Mammary epithelial cell (primary cell): ENCODE measurements around the gene CCDC126.

Experiments used
- EZH2 ChIP-seq: IDR thresholded peaks from 2 replicates; pipeline ENCODE4 v1.6.1; 2012; ENCODE audit warnings: low read length, inconsistent platforms, borderline replicate concordance
- TF ChIP-seq, protein P1 (sequence below), 2 donors: IDR thresholded peaks in 1 of 2; conservative IDR thresholded peaks in 1 of 2; 2 replicates each; pipeline ENCODE4 v1.5.1; 2011 to 2012; ENCODE audit warnings: inconsistent platforms in 2 of 2, low read length in 2 of 2, mild to moderate bottlenecking in 2 of 2, control low read depth in 1 of 2, low read depth in 1 of 2; ENCODE audit not compliant: insufficient read depth in 1 of 2; ENCODE audit errors: extremely low read depth in 1 of 2

GRCh38 chr7:23653942-23654341 lies 56.8 kb downstream of the CCDC126 start:
- TF ChIP-seq, protein P1, sequence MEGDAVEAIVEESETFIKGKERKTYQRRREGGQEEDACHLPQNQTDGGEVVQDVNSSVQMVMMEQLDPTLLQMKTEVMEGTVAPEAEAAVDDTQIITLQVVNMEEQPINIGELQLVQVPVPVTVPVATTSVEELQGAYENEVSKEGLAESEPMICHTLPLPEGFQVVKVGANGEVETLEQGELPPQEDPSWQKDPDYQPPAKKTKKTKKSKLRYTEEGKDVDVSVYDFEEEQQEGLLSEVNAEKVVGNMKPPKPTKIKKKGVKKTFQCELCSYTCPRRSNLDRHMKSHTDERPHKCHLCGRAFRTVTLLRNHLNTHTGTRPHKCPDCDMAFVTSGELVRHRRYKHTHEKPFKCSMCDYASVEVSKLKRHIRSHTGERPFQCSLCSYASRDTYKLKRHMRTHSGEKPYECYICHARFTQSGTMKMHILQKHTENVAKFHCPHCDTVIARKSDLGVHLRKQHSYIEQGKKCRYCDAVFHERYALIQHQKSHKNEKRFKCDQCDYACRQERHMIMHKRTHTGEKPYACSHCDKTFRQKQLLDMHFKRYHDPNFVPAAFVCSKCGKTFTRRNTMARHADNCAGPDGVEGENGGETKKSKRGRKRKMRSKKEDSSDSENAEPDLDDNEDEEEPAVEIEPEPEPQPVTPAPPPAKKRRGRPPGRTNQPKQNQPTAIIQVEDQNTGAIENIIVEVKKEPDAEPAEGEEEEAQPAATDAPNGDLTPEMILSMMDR (conservative IDR thresholded peaks at IDR 0.05 in 1 of 2, IDR thresholded peaks at IDR 0.05 in 1 of 2; ENCODE audit: extremely low read depth in 1 of 2, insufficient read depth in 1 of 2, low read depth in 1 of 2, low read length in 2 of 2) = no peak
- no peak for TF ChIP-seq EZH2
